HEK293T (cell line): ENCODE results near the gene FCRL2.

ENCODE experiments used
- BHLHE40 ChIP-seq: fragments of 450-650 bp; IDR thresholded peaks from 2 replicates; pipeline ENCODE4 v1.6.1; 2016; ENCODE audit warnings: mild to moderate bottlenecking, moderate library complexity, borderline replicate concordance
- FOXK2 ChIP-seq: fragments of 450-650 bp; IDR thresholded peaks from 2 replicates; pipeline ENCODE4 v1.6.1; 2016; ENCODE audit warnings: mild to moderate bottlenecking
- FOXM1 ChIP-seq: fragments of 450-650 bp; IDR thresholded peaks from 2 replicates; pipeline ENCODE4 v1.6.1; 2017; ENCODE audit warnings: mild to moderate bottlenecking, borderline replicate concordance
- NFRKB ChIP-seq: fragments of 450-650 bp; IDR thresholded peaks from 2 replicates; pipeline ENCODE4 v1.6.1; 2016; ENCODE audit warnings: mild to moderate bottlenecking, moderate library complexity
- PKNOX1 ChIP-seq: fragments of 450-650 bp; IDR thresholded peaks from 2 replicates; pipeline ENCODE4 v1.6.1; 2016
- SP1 ChIP-seq: fragments of 450-650 bp; IDR thresholded peaks from 2 replicates; pipeline ENCODE4 v1.6.1; 2017
- SUZ12 ChIP-seq: fragments of 450-650 bp; IDR thresholded peaks from 2 replicates; pipeline ENCODE4 v1.6.1; 2016; ENCODE audit warnings: mild to moderate bottlenecking

GRCh38 chr1:157734321-157734720 lies 42.6 kb downstream of the FCRL2 start:
- TF ChIP-seq SP1 (no peak), FOXM1 (no peak), NFRKB (no peak), PKNOX1 (no peak), BHLHE40 (no peak), FOXK2 (no peak), SUZ12 (no peak)
